ENCODE data around the gene FOXO1.

DNA sequence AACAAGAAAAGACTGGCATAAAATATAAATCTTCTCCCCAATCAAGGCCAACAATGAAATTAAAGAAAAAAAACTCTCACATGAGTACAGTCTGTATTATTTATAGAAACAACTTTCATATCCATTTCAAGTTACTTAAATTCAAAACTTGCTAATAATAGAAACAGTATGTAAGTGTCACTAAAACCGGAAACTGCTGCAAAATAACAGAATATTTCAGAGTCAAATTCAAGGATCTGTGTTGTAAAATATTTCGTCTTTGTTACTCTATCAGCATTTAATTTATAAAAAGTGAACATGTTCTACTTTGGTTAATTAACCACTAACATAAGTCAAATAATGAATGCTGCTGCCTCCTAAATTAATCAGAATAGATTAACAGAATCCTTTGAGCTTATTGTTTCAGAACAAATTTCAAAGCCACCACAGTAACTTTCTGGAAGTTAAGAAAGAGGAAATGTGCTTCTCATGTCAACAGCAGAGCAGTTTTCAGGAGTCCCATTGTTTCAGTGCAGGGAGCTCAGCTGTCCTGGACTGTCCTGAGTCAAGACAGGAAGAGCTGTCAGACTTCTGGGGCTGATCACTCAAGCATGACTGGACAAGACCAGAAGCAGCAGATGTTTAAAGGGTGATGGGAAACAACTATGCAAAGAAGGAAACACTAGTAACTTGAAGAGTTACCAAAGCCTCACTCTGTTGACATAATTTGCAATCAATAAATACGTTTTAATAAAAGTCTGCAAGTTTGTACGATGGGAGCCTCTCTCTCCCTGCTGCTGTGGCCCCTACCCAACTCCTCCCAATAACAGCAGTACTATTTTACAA lies 76.9 kb downstream of the FOXO1 start:
- TF ChIP-seq, protein P1, sequence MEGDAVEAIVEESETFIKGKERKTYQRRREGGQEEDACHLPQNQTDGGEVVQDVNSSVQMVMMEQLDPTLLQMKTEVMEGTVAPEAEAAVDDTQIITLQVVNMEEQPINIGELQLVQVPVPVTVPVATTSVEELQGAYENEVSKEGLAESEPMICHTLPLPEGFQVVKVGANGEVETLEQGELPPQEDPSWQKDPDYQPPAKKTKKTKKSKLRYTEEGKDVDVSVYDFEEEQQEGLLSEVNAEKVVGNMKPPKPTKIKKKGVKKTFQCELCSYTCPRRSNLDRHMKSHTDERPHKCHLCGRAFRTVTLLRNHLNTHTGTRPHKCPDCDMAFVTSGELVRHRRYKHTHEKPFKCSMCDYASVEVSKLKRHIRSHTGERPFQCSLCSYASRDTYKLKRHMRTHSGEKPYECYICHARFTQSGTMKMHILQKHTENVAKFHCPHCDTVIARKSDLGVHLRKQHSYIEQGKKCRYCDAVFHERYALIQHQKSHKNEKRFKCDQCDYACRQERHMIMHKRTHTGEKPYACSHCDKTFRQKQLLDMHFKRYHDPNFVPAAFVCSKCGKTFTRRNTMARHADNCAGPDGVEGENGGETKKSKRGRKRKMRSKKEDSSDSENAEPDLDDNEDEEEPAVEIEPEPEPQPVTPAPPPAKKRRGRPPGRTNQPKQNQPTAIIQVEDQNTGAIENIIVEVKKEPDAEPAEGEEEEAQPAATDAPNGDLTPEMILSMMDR (IDR thresholded peaks at IDR 0.05; ENCODE audit: low read depth, low read length) = no peak
- TF ChIP-seq, protein P2, sequence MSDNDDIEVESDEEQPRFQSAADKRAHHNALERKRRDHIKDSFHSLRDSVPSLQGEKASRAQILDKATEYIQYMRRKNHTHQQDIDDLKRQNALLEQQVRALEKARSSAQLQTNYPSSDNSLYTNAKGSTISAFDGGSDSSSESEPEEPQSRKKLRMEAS (IDR thresholded peaks at IDR 0.05; ENCODE audit: low read depth, low read length) = peak; percentile 64
